NB4 (cell line): ENCODE data around the gene ZMAT3.
"Not testable (repeated sequence)": the region's sequence is repeated elsewhere in the genome, so short reads cannot be mapped to it uniquely, and the experiment has no call there.

Source experiments
- DNase-seq: peaks from one replicate; pipeline ENCODE4 v3.0.0; 2010; ENCODE audit warnings: low read depth
- H3K4me3 ChIP-seq: one replicate; pipeline ENCODE4 v1.5.1; 2011; ENCODE audit warnings: mild to moderate bottlenecking, low read depth, low read length, moderate library complexity
- MYC ChIP-seq: IDR thresholded peaks from 2 replicates; pipeline ENCODE4 v1.6.1; 2011; ENCODE audit warnings: low read depth, low read length
- POLR2A ChIP-seq: IDR thresholded peaks from 2 replicates; pipeline ENCODE4 v1.6.1; 2011; ENCODE audit warnings: mild to moderate bottlenecking; ENCODE audit not compliant: insufficient read length; ENCODE audit errors: extremely low read depth
- TF ChIP-seq, protein P1 (sequence below): IDR thresholded peaks from one replicate; pipeline ENCODE4 v1.5.1; 2012; ENCODE audit warnings: low read depth, low read length
- TF ChIP-seq, protein P2 (sequence below): IDR thresholded peaks from 2 replicates; pipeline ENCODE4 v1.6.1; 2011; ENCODE audit warnings: low read depth, low read length

ZMAT3 gene

DNA sequence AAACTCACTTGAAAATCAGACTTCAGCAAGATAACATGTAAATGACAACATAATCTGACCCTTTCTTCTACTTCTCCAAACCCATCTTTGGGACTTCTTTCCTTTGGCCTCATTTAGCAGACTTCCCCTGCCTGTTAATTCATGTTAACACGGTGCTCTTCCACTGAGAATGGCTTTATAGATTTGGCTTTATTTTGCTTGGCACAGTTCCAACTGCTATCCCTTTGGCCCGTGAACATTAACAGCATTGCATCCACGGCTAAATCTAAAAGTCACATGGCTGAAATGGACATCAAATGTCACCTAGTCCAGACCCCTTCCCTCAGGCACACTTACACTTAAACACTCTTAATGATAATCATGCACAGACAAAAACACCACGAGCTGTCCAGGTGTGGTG, 3.8 kb downstream of the ZMAT3 start:
- TF ChIP-seq, protein P1, sequence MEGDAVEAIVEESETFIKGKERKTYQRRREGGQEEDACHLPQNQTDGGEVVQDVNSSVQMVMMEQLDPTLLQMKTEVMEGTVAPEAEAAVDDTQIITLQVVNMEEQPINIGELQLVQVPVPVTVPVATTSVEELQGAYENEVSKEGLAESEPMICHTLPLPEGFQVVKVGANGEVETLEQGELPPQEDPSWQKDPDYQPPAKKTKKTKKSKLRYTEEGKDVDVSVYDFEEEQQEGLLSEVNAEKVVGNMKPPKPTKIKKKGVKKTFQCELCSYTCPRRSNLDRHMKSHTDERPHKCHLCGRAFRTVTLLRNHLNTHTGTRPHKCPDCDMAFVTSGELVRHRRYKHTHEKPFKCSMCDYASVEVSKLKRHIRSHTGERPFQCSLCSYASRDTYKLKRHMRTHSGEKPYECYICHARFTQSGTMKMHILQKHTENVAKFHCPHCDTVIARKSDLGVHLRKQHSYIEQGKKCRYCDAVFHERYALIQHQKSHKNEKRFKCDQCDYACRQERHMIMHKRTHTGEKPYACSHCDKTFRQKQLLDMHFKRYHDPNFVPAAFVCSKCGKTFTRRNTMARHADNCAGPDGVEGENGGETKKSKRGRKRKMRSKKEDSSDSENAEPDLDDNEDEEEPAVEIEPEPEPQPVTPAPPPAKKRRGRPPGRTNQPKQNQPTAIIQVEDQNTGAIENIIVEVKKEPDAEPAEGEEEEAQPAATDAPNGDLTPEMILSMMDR = no peak
- TF ChIP-seq MYC (no peak), POLR2A (no peak)
- TF ChIP-seq, protein P2, sequence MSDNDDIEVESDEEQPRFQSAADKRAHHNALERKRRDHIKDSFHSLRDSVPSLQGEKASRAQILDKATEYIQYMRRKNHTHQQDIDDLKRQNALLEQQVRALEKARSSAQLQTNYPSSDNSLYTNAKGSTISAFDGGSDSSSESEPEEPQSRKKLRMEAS = no peak
- no peak for DNase-seq
- H3K4me3 ChIP-seq = no peak overlapping the region

DNA sequence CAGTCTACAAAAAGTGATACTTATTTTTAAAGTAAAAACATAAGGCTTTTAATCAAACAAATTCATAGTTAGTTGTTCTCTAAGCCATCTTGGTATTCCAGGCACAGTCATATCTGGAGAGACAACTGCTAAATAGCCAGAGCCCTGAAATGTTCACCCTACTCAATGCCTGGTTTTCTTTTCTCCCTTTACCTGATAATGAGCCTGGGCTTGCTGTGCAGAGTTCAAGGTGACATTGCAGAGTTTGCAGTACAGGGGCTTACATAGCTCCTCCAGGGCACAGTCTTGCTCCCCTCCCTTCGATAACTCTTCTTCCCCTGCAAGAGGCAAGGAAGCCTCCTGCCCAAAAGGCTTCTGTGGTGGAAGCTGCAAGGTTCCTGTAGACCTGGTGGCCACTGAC, 4.3 kb downstream of the ZMAT3 start:
- DNase-seq = no peak
- no peak overlapping the region for H3K4me3 ChIP-seq
- TF ChIP-seq POLR2A = no peak
- TF ChIP-seq, protein P2 = no peak
- no peak for TF ChIP-seq MYC
- TF ChIP-seq, protein P1 = no peak

DNA sequence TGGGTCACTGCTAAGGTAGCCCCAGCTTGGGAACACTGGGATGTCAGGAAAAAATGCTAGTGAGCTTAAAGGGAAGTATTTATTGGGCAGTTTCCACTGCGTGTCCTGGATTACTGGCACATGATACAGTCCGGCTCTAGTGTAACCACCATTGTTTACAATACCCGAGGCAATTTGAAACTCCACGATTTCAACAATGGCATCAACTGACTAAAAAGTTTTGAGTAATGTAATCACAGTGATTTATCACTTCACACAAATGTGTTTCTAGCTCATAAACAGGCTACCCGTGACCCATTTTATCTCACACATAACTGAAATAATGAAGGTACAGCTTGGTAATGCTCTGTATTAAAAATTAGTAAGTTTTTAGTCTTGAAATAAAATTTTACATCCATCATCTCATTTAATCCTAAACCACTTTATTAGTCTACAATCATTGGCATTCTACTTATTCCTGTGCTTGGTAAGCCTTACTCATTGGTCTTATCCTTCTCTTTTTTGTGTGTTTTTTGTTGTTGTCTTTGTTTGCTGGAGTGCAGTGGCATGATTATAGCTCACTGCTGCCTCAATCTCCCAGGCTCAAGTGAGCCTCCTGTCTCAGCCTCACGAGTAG, 7.6 kb downstream of the ZMAT3 start:
- TF ChIP-seq, protein P2 = no peak
- TF ChIP-seq POLR2A = no peak
- TF ChIP-seq MYC = no peak
- TF ChIP-seq, protein P1 = no peak
- DNase-seq = no peak
- no peak overlapping the region for H3K4me3 ChIP-seq

DNA sequence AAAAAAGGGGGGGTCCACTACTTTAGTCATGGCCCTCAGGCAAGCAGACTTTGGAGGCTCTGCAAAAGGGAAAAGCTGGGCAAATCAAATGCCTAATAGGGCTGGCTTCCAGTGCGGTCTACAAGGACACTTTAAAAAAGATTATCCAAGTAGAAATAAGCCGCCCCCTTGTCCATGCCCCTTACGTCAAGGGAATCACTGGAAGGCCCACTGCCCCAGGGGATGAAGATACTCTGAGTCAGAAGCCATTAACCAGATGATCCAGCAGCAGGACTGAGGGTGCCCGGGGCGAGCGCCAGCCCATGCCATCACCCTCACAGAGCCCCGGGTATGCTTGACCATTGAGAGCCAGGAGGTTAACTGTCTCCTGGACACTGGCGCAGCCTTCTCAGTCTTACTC, 15.3 kb downstream of the ZMAT3 start:
- no peak for TF ChIP-seq MYC
- no peak for TF ChIP-seq POLR2A
- TF ChIP-seq, protein P2 = no peak
- TF ChIP-seq, protein P1 = no peak
- no peak for DNase-seq
- no peak overlapping the region for H3K4me3 ChIP-seq

DNA sequence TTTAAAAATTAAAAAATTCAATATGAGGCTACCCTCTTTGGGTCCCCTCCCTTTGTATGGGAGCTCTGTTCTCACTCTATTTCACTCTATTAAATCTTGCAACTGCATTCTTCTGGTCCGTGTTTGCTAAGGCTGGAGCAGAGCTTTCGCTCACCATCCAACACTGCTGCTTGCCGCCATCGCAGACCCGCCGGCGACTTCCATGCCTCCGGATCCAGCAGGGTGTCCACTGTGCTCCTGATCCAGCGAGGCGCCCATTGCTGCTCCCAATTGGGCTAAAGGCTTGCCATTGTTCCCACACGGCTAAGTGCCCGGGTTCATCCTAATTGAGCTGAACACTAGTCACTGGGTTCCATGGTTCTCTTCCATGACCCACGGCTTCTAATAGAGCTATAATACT, 17.0 kb downstream of the ZMAT3 start:
- not testable (repeated sequence) for H3K4me3 ChIP-seq, DNase-seq

DNA sequence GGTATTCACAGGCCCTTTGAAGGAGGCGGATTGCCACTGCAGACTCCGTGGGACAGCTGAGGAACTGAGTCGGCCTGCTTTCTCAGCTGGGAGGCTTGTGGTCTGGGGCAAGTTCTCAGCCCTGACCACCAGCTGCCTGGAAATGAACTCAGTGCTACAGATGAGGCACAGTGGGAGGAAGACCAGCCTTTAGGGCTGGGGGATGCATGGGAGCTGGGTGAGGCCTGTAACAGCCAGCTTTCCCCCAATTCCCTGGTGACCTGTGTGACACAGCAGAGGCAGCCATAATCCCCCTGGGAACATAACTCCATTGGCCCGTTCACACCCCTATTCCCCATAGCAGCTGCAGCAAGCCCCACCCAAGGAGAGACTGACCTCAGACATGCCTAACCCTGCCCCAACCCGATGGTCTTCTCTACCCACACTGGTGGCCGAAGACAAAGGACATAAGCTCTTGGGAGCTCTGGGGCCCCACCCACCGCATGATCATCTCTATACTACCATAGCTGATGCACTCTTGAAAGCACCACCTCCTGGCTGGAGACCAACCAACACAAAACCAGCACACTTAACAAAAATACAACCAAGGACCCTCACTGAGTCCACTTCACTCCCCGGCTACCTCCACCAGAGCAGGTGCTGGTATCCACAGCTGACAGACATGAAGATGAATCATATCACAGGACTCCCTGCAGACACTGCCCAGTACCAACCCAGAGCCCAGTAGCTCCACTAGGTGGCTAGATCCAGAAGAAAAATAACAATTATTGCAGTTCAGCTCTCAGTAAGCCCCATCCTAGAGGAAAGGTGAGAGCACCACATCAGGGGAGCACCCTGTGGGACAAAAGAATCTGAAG, 24.9 kb downstream of the ZMAT3 start:
- TF ChIP-seq, protein P2 = no peak
- TF ChIP-seq MYC (no peak), POLR2A (no peak)
- TF ChIP-seq, protein P1 = no peak
- H3K4me3 ChIP-seq = no peak overlapping the region
- peak; percentile 79 for DNase-seq
